ENCODE measurements around the gene CFB.
"Not testable (repeated sequence)": the region's sequence is repeated elsewhere in the genome, so short reads cannot be mapped to it uniquely, and the experiment has no call there.

Gene CFB

DNA sequence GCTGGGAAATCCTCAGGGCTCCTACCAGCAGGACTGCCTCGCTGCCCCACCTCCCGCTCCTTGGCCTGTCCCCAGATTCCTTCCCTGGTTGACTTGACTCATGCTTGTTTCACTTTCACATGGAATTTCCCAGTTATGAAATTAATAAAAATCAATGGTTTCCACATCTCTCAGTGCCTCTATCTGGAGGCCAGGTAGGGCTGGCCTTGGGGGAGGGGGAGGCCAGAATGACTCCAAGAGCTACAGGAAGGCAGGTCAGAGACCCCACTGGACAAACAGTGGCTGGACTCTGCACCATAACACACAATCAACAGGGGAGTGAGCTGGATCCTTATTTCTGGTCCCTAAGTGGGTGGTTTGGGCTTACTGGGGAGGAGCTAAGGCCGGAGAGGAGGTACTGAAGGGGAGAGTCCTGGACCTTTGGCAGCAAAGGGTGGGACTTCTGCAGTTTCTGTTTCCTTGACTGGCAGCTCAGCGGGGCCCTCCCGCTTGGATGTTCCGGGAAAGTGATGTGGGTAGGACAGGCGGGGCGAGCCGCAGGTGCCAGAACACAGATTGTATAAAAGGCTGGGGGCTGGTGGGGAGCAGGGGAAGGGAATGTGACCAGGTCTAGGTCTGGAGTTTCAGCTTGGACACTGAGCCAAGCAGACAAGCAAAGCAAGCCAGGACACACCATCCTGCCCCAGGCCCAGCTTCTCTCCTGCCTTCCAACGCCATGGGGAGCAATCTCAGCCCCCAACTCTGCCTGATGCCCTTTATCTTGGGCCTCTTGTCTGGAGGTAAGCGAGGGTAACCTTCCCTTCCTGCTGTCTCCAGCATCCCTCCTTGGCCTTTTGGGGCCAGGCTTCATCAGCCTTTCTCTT, at the start of gene CFB:
TSS of gene CFB (plus strand) at position 589 of the 863 bp plus-strand sequence. CDS start at position 716, 127 bp downstream.
- no peak for DNase-seq

DNA sequence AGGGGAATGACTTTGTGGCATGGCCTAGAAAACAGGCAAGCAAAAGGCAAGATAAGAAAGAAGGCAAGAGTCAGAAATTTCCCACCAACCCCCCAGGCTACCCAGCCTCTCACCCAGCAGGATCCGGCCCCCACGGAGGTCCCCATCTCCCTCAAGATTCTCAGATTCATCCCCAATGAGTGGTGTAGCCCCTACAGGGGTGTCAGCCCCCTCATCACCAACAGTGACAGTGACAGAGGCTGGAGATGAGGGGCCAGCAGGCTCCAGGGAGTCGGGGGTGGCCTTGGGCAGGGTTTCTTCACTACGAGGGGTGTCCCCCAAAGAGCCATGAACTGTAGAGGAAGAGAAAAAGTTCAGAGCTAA, 49.4 kb upstream of the CFB start:
- DNase-seq: no peak

DNA sequence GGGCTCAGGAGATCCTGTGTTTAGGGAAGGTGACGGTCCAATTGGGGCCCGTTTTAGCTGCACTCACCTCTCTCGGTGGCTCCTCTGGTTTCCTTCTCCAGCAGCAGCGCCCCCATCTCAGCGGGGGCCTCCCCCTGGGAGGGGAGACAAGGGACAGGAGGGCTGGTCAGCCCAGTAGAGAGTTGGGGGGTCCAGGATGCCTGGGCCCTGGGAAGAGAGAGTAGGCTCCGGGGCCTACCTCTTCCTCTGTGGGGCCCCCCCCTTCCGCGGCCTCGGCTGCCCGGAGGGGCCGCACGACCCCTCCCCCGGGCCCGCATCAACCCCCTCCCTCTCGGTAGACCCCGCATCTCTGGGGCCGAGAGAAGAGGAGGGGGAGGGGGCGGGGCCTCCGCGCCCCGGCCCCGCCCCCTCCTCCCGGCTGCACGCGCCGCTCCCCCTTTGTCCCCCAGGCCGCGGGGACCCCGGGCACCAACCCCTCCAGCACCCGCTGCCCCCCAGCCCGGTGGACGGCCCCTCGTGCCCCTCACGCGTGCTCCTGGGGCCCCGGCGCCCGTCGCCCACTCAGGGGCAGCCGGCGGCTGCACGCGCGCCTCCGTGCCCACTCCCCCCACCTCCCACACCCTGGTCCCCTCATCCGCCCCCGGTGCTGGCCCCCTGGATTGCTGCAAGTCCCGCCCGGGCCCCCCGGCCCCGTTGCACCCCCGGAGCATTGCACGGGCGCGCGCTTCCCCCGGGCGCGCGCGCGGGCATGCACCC, 48.9 kb upstream of the CFB start:
- no peak for DNase-seq

DNA sequence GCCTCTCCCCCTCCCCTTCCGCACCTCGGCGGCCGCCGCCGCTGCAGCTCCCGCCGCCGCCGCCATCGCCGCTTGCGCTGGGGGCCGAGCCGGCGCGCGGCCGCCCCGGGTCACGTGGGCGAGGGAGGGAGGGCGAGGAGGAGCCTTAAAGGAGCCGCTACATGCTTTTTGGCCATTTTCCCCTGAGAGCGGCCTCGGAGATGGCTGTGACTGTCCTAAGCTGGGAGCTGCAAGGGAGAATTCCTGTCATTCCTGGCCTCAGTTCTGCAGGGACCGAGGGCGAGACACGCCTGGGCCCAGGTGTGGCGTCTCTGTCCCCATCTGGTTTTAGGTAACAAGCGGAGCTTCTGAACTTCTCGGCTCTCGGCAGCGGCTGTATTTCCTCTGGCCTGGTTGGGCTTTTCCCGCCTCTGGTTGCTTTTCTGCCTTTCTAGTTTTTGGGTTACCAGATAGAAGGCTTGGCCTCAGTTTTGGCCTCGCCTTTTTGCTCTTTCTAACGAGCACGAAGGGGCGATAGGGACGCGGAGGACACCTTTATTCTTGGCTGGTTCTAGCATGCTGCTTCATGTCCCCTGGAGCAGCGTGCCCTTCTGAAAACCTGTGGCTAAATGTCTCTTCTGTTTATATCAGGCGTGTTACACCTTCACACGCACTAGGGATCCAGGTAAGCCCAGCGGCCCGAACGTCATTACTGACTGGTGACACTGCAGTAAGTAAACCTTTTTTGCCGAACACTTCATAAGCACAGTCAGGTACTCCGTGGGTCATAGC, 48.1 kb upstream of the CFB start, which contains the start of gene EHMT2:
TSS of gene EHMT2 (minus strand) at position 87 of the 771 bp plus-strand sequence. CDS start at position 66, 21 bp downstream.
- peak; percentile 89 for DNase-seq

DNA sequence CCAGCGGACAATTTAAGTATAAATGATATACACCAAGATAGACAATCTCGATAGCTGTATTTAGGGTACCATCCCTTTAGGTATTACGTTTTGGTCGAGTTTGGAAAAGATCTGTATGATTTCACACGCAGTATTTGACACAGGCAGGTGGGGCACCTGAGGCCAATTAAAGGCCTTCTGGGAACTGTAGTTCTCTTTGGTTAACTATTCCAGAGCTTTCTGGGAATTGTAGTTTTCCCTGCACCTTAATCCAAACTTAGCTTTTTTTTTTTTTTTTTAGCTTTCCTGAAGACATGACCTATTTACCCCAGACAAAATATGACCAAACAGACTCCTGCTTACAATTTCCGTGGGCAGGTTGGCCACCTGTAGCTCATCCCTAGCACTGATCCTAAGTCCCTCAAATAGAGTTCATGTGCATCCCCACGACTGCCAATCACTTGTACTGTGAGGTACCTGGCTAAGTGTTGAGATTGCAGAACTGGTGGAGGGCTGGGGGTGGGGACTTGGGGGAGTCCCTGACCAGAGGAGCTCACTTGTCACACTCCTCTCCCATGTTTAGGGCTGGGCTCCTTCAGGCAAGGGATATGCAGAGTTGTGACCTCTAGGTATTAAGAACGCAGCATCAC, 47.4 kb upstream of the CFB start:
- no peak for DNase-seq

DNA sequence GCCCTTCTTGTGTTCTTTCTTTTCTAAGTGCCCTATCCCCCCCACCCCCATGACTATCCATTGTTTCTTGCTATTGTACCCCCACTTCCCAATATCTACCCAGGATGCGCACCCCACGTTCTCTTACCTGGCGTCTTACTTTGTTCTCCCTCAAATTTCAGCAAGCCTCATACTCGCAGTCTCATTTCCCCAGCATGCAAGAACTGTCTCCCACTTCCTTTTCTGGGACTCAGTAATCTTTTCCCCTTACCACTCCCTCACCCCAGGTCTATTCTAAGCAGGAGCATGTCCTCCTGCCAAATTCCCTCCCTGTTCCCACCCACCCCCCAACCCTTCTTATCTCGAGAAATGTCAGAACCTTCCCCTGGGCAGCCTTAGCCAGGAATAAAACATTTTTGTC, 46.7 kb upstream of the CFB start:
- DNase-seq: no peak

DNA sequence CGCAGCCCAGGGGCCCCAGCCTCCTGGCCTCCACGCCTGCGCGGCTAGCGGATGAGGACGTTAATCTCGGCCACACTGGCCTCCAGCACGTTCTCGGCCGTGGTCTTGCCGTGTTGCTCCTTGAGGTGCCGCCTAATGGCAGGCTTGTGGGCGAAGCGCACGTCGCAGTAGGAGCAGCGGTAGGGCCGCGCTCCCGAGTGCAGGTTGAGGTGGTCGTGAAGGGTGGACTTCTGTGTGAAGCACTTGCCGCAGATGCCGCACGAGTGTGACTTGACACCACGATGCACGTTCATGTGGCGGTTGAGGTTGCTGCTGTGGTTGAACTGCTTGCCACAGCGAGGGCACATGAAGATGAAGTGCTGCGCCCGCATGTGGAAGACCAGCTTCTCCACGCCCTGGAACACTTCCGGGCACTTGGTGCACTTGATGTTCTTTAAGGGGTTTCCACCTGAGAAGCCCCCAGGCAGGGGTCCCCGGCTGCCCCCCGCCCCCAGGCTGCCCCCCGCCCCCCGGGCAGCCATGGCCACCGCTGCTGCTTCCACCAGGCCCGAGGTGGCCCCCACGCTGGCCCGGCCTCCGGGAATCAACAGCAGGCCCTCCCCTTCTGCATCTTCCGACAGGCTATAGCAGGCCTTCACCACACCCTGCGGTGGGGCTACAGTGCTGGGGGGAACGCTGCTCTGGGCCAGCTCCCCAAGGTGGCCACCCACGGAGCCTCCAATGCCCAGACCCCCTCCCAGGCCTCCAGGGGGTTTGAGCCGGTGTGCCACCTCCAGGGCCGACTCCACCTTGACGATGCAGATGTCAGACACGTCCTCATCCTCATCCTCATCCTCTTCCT, 45.8 kb upstream of the CFB start:
- DNase-seq: no peak

DNA sequence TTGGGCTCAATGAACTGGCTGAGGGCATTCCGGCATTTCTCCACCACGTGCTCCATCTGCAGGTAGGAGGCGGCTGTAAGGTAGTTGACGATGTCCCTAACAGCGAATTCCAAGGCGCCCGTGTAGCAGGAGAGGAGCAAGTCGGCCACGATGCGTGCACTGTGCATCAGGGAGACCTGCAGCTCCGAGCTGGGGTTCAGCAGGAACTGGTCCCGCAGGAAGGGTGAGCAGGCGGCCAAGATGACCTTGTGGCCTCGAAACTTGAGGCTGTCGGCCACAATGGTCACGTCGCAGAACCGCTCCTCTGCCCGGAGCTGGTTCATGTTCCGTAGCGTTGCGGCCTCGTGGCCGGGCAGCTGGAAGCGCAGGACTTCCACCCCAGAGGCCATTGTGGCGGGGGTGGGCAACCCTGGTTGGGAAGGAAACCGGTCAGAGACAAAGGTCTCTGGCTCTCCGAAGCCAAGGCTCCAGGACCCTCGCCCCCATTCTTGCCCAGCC, 44.9 kb upstream of the CFB start:
- DNase-seq: no peak

DNA sequence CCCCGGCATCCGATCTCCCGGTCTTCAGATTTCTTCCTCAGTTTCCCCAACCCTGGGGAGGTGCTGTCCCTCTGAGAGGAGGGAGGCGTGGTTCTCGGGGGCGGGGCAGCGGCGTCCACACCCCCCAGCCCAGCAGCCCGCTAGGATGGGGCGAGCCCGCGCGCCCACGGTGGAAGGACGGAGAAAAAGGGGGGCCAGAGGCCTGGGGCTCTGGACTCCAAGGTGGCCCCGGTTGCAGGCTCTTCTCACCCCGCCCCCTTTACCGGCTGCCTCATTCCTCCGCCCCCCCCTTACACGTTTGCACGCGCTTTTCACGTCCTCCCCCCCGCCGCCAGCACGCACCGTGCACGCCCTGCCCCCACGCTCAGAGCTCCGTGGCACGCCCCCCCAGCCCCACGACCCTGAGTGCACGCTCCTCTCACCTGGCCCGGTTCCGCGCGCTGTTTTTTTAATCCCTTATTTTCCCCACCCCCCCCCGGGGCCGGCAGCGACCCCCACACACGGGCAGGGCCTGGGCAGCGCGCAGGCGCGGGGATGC, 44.4 kb upstream of the CFB start:
- DNase-seq: peak; percentile 61

DNA sequence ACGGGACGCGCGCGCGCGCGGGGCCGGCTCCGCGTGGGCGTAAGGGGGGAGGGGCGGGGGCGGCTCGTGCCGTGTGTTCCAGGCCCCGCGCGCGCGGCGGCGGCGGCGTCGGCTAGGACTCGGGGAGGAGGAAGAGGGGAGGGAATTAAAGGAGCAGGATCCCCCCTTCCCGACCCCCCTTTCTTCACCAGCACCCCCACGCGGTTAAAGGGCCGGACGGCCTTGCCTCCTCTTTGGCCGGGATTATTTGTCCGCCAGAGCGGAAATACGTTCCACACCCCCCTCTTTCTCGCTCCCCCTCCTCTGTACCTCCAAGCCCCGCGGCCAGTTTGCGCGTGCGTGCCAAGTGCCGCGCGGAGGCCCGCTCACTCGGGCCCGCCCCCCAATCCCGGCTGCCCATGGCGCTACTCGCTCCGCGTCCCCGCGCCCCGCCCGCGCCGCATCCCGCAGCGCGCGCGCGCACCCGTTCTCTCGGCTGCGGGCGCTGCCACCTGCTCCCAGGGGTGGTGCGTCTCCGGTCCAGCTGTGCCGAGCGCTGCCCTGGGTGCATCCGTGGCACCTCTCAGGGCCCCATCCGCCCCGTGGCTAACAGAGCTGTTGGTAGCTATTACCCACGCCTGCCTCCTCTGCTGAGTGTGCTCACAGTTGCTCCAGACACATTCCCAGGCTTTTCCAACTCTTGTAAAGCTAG, 43.8 kb upstream of the CFB start, which contains the start of gene ZBTB12:
TSS of gene ZBTB12 (minus strand) at position 134 of the 691 bp plus-strand sequence. CDS start 781 bp downstream, outside the sequence.
- DNase-seq: peak; percentile 83

DNA sequence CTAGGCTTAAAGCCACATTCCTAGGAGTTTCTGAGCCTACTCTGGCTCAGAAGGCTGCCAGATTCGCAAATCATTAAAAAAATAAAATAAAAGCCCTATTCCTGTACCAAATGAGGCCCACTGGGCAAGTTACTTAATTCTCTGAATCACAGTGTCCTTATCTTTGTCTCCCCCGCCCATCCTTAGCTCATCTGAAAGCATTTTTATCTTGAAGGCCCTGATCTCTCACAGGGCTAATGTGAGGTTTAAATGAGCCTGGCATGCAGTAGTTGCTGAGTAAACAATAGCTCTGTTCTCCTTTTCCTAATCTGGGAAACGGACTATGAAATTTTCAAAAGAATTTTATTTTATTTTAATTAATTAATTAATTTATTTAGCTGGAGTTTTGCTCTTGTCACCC, 41.9 kb upstream of the CFB start:
- DNase-seq: no peak

DNA sequence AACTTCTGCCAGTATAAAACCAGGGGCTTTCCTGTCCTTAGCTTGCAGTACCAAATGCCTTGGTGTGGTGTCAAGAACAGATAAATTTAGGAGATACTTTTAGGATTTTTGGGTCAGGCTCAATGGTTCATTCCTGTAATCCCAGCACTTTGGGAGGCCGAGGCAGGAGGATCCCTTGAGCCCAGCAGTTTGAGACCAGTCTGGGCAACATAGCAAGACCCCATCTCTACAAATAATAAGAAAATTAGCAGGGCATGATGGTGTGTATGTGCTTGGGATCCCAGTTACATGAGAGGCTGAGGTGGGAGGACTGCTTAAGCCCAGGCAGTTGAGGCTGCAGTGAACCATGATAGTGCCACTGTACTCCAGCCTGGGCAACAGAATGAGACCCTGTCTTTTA, 40.9 kb upstream of the CFB start:
- no peak for DNase-seq

DNA sequence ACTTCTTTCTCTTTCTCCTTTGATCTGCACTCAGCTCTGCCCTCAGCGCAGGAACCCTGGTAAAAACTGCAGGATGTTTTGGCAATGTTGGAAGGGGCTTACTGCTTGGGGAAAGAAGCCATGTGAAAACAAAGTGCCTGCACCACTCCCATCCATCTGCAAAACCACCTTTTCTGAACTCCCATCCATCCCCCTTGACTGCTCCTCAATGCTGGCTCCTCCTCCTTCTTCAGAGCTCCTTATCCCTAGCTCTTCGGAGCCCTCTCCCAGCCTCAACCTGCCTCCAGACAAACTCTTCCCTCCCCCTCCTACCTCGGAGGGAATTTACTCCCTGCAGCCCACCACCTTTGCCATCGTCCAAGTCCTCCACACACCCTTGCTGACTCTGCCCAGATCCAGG, 39.8 kb upstream of the CFB start:
- no peak for DNase-seq

DNA sequence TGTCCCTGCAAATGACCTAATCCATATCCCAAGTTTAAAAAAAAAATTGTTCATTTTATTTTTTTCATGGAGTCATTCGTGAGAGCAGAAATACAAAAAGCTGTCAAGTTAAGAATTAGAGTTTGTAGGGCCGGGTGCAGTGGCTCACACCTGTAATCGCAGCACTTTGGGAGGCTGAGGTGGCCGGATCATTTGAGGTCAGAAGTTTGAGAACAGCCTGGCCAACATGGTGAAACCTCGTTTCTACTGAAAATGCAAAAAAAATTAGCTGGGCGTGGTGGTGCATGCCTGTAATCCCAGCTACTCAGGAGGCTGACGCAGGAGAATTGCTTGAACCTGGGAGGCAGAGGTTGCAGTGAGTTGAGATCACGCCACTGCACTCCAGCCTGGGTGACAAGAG, 39.2 kb upstream of the CFB start:
- not testable (repeated sequence) for DNase-seq

DNA sequence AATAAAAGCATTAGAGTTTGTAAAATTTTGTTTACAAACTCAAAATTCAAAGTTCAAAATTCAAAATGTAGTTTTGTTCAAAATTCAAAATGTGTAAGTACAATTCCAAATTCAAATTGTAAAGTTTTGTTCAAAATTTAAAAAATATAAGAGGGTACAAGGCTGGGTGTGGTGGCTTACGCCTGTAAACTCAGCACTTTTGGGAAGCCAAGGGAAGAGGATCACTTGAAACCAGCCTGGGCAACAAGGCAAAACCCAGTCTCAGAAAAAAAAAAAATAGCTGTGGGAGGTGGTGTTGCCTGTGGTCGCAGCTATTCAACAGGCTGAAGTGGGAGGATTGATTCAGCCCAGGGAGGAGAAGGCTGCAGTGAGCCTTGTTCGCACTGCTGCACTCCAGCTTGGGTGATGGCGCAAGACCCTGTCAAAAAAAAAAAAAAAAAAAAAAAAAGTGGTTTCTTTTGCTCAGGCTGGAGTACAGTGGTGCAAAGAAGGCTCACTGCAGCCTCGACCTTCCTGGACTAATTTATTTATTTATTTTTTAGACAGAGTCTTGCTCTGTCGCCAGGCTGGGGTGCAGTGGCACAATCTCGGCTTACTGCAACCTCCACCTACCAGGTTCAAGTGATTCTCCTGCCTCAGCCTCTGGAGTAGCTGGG, 38.6 kb upstream of the CFB start:
- no peak for DNase-seq

DNA sequence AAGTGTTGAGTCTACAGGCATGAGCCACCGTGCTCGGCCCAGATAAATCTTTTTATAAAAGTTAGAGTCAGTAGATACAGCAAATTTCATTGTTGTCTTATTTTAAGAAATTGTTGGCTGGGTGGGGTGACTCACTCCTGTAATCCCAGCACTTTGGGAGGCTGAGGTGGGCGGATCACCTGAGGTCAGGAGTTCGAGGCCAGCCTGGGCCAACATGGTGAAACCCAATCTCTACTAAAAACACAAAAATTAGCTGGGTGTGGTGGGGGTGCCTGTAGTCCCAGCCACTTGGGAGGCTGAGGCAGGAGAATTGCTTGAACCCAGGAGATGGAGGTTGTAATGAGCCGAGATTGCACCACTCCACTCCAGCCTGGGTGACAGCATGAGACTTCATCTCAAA, 37.6 kb upstream of the CFB start:
- DNase-seq: not testable (repeated sequence)

DNA sequence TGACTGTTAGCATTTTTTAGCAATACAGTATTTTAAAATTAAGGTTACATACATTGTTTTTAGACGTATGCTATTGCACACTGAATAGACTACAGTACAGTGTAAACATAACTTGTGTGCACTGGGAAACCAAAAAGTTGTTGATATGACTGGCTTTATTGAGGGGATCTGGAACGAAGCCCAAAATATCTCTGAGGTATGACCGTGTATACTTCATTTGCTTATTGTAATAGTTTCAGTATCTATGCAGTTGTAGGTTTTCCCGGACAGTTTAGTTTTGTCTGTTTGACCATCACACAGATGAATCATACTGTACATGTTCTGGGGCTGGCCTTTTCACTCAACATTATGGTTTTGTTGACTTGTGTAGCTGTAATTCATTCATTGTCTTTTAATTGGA, 37.1 kb upstream of the CFB start:
- no peak for DNase-seq

DNA sequence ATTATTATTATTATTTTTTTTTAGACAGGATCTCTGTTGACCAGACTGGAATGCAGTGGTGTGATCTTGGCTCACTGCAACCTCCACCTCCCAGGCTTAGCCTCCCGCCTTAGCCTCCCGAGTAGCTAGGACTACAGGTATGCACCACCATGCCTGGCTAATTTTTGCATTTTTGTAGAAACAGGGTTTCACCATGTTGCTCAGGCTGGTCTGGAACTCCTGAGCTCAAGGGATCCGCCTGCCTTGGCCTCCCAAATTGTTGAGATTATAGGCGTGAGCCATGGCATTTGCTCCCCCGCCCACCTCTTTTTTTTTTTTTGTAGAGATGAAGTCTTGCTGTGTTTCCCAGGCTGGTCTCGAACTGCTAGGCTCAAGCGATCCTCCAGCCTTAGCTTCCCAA, 36.6 kb upstream of the CFB start:
- DNase-seq: not testable (repeated sequence)

DNA sequence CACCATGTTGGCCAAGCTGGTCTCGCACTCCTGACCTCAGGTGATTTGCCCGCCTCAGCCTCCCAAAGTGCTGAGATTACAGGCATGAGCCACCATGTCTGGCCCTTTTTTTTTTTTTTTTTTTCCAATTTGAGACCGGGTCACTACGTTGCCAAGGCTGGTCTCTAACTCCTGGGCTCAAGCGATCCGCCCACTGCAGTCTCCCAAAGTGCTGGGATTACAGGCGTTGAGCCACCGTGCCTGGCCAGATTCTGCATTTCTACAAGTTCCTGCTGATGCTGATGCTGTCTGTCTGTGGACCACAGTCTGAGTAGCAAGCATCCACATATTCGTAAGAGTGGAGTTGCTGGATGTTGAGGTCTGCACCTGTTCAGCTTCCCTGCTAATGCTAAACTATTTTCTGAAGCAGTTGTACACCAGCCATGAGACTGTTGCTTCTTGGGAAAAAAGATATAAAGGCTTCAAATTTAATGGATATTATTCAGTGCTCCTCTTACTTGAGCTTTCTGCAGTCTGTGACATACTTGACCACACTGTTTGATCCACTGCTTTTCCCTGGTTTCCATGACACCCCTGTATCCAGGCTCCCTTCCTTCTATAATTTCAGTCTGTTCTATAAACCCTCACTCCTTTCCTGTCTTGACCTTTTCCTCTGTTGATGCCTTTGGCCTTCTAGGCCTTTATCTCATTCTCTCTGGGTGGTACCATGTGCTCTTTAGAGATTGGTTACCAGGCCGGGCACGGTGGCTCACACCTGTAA, 33.9 kb upstream of the CFB start:
- DNase-seq: no peak

Measured in activated CD4-positive, CD25-positive, alpha-beta regulatory T cell treated with anti-CD3 and anti-CD28 coated beads, Interleukin-2, amount 50 U/mL, for 72 hours (primary cell).